ENCODE data around the gene RNF115. TPM values are rescaled to one million over a fixed set of nuclear protein-coding genes. Genes with fewer than 3 reads are reported as not detected.

Gene RNF115
- total RNA-seq, 3 donors from 2014 or later, result 24.3 to 28.2 (median 26.1) TPM

GRCh38 chr1:145696630-145696960 is 127.3 kb downstream of the RNF115 start:
- no peak overlapping the region for H3K27ac ChIP-seq
- H3K36me3 ChIP-seq, result no peaks in the 10 kb centered on the region
- H3K4me3 ChIP-seq, result no peak overlapping the region
- H3K4me1 ChIP-seq, result no peaks in the 10 kb centered on the region
- DNase-seq (ENCODE audit: low spot score in 2 of 2), result no peak
- no peaks in the 10 kb centered on the region for H3K9me3 ChIP-seq
- TF ChIP-seq POLR2A (IDR thresholded peaks at IDR 0.05) (no peak), CTCF (IDR thresholded peaks at IDR 0.05) (no peak), POLR2AphosphoS5 (IDR thresholded peaks at IDR 0.05) (no peak)
- intact Hi-C loops (cut with DNase I; ENCODE audit: low total_unique reads), result no loop called here
- no peaks in the 10 kb centered on the region for H3K27me3 ChIP-seq

GRCh38 chr1:145695821-145696629 is 127.9 kb downstream of the RNF115 start:
- no peak for DNase-seq (ENCODE audit: low spot score in 2 of 2)
- no peaks in the 10 kb centered on the region for H3K9me3 ChIP-seq
- no peak for TF ChIP-seq POLR2A (IDR thresholded peaks at IDR 0.05)
- no peak for TF ChIP-seq POLR2AphosphoS5 (IDR thresholded peaks at IDR 0.05)
- TF ChIP-seq CTCF (IDR thresholded peaks at IDR 0.05), result no peak
- intact Hi-C loops (cut with DNase I; ENCODE audit: low total_unique reads), result no loop called here
- no peak overlapping the region for H3K4me3 ChIP-seq
- peaks cover 0 to under 1% of the 10 kb centered on the region in 2 donors for H3K4me1 ChIP-seq
- no peaks in the 10 kb centered on the region for H3K27me3 ChIP-seq
- no peak overlapping the region for H3K27ac ChIP-seq
- H3K36me3 ChIP-seq, result no peaks in the 10 kb centered on the region

GRCh38 chr1:145692785-145693443 is 131.0 kb downstream of the RNF115 start:
- TF ChIP-seq CTCF (IDR thresholded peaks at IDR 0.05), result no peak
- TF ChIP-seq POLR2AphosphoS5 (IDR thresholded peaks at IDR 0.05), result no peak
- no peak for TF ChIP-seq POLR2A (IDR thresholded peaks at IDR 0.05)
- no peaks in the 10 kb centered on the region for H3K36me3 ChIP-seq
- intact Hi-C loops (cut with DNase I; ENCODE audit: low total_unique reads), result no loop called here
- DNase-seq (ENCODE audit: low spot score in 2 of 2), result no peak
- H3K9me3 ChIP-seq, result no peaks in the 10 kb centered on the region
- no peak overlapping the region for H3K4me3 ChIP-seq
- peaks cover 0 to 6% of the 10 kb centered on the region in 2 donors for H3K4me1 ChIP-seq
- no peak overlapping the region for H3K27ac ChIP-seq
- no peaks in the 10 kb centered on the region for H3K27me3 ChIP-seq

- intact Hi-C loops (cut with DNase I; ENCODE audit: low total_unique reads), result no loop called here
- Histone ChIP-seq H3K4me3 (no peak overlapping the region), H3K27ac (peak overlapping the region; percentile 4 to 9), H3K36me3 (no peaks in the 10 kb centered on the region), H3K9me3 (no peaks in the 10 kb centered on the region), H3K4me1 (peaks cover 0 to 6% of the 10 kb centered on the region in 2 donors), H3K27me3 (no peaks in the 10 kb centered on the region)
- DNase-seq (ENCODE audit: low spot score in 2 of 2), result peak in 1 of 2 donors; percentile 43
- no peak for TF ChIP-seq POLR2A (IDR thresholded peaks at IDR 0.05)
- TF ChIP-seq CTCF (IDR thresholded peaks at IDR 0.05), result no peak
- no peak for TF ChIP-seq POLR2AphosphoS5 (IDR thresholded peaks at IDR 0.05)
These were observed 133.0 kb downstream of the RNF115 start for GRCh38 chr1:145690587-145691558.
